Esophagus muscularis mucosa (tissue), 4 donors: ENCODE measurements around the gene AGBL1. TPM values are rescaled to one million over a fixed set of nuclear protein-coding genes. Genes with fewer than 3 reads are reported as not detected.
A peak's percentile ranks its signal among the peaks of the same experiment; 100 is the strongest.

Experiments
- DNase-seq: peaks from one replicate; pipeline ENCODE4 v3.0.0-alpha.2; 2017; ENCODE audit errors: extremely low spot score
- H3K27ac ChIP-seq, 4 donors: fragments of 200-600 bp; sonication (generic); replicated peaks in 1 of 4; 1 replicate in 3 of 4; 2 replicates in 1 of 4; pipeline ENCODE4 v1.5.1; 2016 to 2019; ENCODE audit warnings: mild to moderate bottlenecking in 1 of 4
- H3K27me3 ChIP-seq, 4 donors: fragments of 200-600 bp; sonication (generic); one replicate each; pipeline versions ENCODE4 v1.5.1 to v1.6.0; 2016 to 2019
- H3K36me3 ChIP-seq, 4 donors: fragments of 200-600 bp; sonication (generic); one replicate each; pipeline ENCODE4 v1.5.1; 2016 to 2019
- H3K4me1 ChIP-seq, 4 donors: fragments of 200-600 bp; sonication (generic); one replicate each; pipeline ENCODE4 v1.5.1; 2016 to 2019
- H3K4me3 ChIP-seq, 4 donors: fragments of 200-600 bp; sonication (generic); 1 replicate in 2 of 4; 2 replicates in 2 of 4; pipeline ENCODE4 v1.5.1; 2016 to 2019; ENCODE audit warnings: mild to moderate bottlenecking in 4 of 4, moderate library complexity in 1 of 4
- H3K9me3 ChIP-seq, 4 donors: fragments of 200-600 bp; sonication (generic); 1 replicate in 3 of 4; 2 replicates in 1 of 4; pipeline ENCODE4 v1.5.1; 2016 to 2019
- CTCF ChIP-seq, 3 experiments: fragments of 200-600 bp in 2 of 3; fragments of 450-650 bp in 1 of 3; sonication (generic) in 2 of 3; IDR thresholded peaks; one replicate each; pipeline ENCODE4 v1.5.1; 2017 to 2019; ENCODE audit warnings: antibody characterized with exemption in 3 of 3, mild to moderate bottlenecking in 2 of 3, moderate library complexity in 1 of 3
- EP300 ChIP-seq: sonication (generic); formaldehyde crosslinking; IDR thresholded peaks from one replicate; pipeline ENCODE4 v1.6.1; 2017; ENCODE audit warnings: antibody characterized with exemption
- POLR2A ChIP-seq: fragments of 450-650 bp; IDR thresholded peaks from one replicate; pipeline ENCODE4 v1.6.1; 2017; ENCODE audit warnings: antibody characterized with exemption, moderate library complexity, mild to moderate bottlenecking, low read depth
- POLR2AphosphoS5 ChIP-seq, 2 donors: sonication (generic); formaldehyde crosslinking; IDR thresholded peaks; one replicate each; pipeline ENCODE4 v1.6.1; 2017; ENCODE audit warnings: antibody characterized with exemption in 2 of 2
- WGBS: methylation state at CpG from one replicate; pipeline ENCODE4 v1.1.5; 2018; 5-methylcytosine and 5-hydroxymethylcytosine counted together
- intact Hi-C: fragments of 100-400 bp; cut with DNase I; formaldehyde crosslinking; loops from one replicate; pipeline ENCODE4 v1.15.1; 2023
- total RNA-seq, 4 donors: library from RNA; depleted of rRNA; stranded (reverse); fragments of >200 nt; gene quantifications; one replicate each; pipeline versions ENCODE4 v1.1.0 to v1.2.1, GENCODE V29; 2016

AGBL1 gene
- total RNA-seq, 4 donors from 2014 or later: 0.06 TPM; not detected in 3

- Histone ChIP-seq H3K9me3 (no peaks in the 10 kb centered on the region), H3K4me1 (no peaks in the 10 kb centered on the region), H3K4me3 (no peak overlapping the region), H3K36me3 (no peaks in the 10 kb centered on the region), H3K27ac (no peak overlapping the region), H3K27me3 (peaks cover 0 to 3% (median 0%) of the 10 kb centered on the region in 4 donors)
- intact Hi-C loops: no loop called here
- 78% methylated on average over 6 of the region's 6 CpGs for WGBS
- peak; percentile 72 for DNase-seq
- no peak for TF ChIP-seq POLR2AphosphoS5 (IDR thresholded peaks at IDR 0.05)
- no peak for TF ChIP-seq CTCF (IDR thresholded peaks at IDR 0.05)
- no peak for TF ChIP-seq POLR2A
- no peak for TF ChIP-seq EP300
Observed at GRCh38 chr15:86054338-86054737, 25.3 kb upstream of the AGBL1 start.

- WGBS: 81% methylated on average over 4 of the region's 4 CpGs
- Histone ChIP-seq H3K4me3 (no peak overlapping the region), H3K9me3 (no peaks in the 10 kb centered on the region), H3K27me3 (peaks cover 0 to 3% (median 0%) of the 10 kb centered on the region in 4 donors), H3K36me3 (no peaks in the 10 kb centered on the region), H3K27ac (no peak overlapping the region), H3K4me1 (no peaks in the 10 kb centered on the region)
- intact Hi-C loops: no loop called here
- TF ChIP-seq CTCF (IDR thresholded peaks at IDR 0.05) (no peak), POLR2AphosphoS5 (IDR thresholded peaks at IDR 0.05) (no peak), POLR2A (no peak), EP300 (no peak)
- peak; percentile 62 for DNase-seq
Observed at GRCh38 chr15:86055688-86056087, 24.0 kb upstream of the AGBL1 start.

- intact Hi-C loops: no loop called here
- peak; percentile 90 for DNase-seq
- WGBS: 71% methylated on average over 3 of the region's 4 CpGs
- no peaks in the 10 kb centered on the region for H3K36me3 ChIP-seq
- no peaks in the 10 kb centered on the region for H3K9me3 ChIP-seq
- no peaks in the 10 kb centered on the region for H3K4me1 ChIP-seq
- TF ChIP-seq POLR2AphosphoS5 (IDR thresholded peaks at IDR 0.05) (no peak), POLR2A (no peak), EP300 (no peak), CTCF (IDR thresholded peaks at IDR 0.05) (no peak)
- H3K27me3 ChIP-seq: peaks cover 0 to 15% (median under 1%) of the 10 kb centered on the region in 4 donors
- H3K4me3 ChIP-seq: no peak overlapping the region
- peak overlapping the region in 1 of 4 donors; percentile 19 for H3K27ac ChIP-seq
Observed at GRCh38 chr15:86059851-86060250, 19.8 kb upstream of the AGBL1 start.

- peak overlapping the region in 1 of 4 donors; percentile 19 for H3K27ac ChIP-seq
- H3K4me1 ChIP-seq: no peaks in the 10 kb centered on the region
- no peaks in the 10 kb centered on the region for H3K36me3 ChIP-seq
- H3K27me3 ChIP-seq: peaks cover 0 to 15% (median 1%) of the 10 kb centered on the region in 4 donors
- H3K4me3 ChIP-seq: no peak overlapping the region
- intact Hi-C loops: no loop called here
- DNase-seq: peak; percentile 89
- 59% methylated on average over 3 of the region's 3 CpGs for WGBS
- TF ChIP-seq POLR2AphosphoS5 (IDR thresholded peaks at IDR 0.05) (no peak), POLR2A (no peak), CTCF (IDR thresholded peaks at IDR 0.05) (no peak), EP300 (no peak)
- H3K9me3 ChIP-seq: no peaks in the 10 kb centered on the region
Observed at GRCh38 chr15:86060674-86061073, 19.0 kb upstream of the AGBL1 start.

GRCh38 chr15:86061581-86061980 lies 18.1 kb upstream of the AGBL1 start:
- Histone ChIP-seq H3K9me3 (no peaks in the 10 kb centered on the region), H3K27me3 (peaks cover 0 to 15% (median 1%) of the 10 kb centered on the region in 4 donors), H3K4me3 (no peak overlapping the region), H3K36me3 (no peaks in the 10 kb centered on the region), H3K27ac (no peak overlapping the region), H3K4me1 (no peaks in the 10 kb centered on the region)
- DNase-seq: peak; percentile 70
- intact Hi-C loops: no loop called here
- WGBS: 95% methylated on average over 10 of the region's 12 CpGs
- no peak for TF ChIP-seq EP300
- TF ChIP-seq POLR2AphosphoS5 (IDR thresholded peaks at IDR 0.05): no peak
- no peak for TF ChIP-seq POLR2A
- TF ChIP-seq CTCF (IDR thresholded peaks at IDR 0.05): no peak
